Motor neuron (in vitro differentiated cells): ENCODE data around the gene TBC1D2. TPM values are rescaled to one million over a fixed set of nuclear protein-coding genes. Genes with fewer than 3 reads are reported as not detected.
"Not testable (repeated sequence)": the region's sequence is repeated elsewhere in the genome, so short reads cannot be mapped to it uniquely, and the experiment has no call there.

Source experiments
- ATAC-seq, 8 experiments: fragments of 200-7000 bp; cut with Tn5 transposase; replicated peaks in 6 of 8; 2 replicates each; pipeline ENCODE4 v1.8.0; 2021; ENCODE audit warnings: mild to moderate bottlenecking in 8 of 8, moderate library complexity in 8 of 8
- H3K27ac ChIP-seq, 2 donors: fragments of 250-450 bp; sonication (Bioruptor Pico); 2 replicates each; pipeline ENCODE4 v1.9.0; 2021; ENCODE audit warnings: antibody characterized with exemption in 2 of 2, mild to moderate bottlenecking in 2 of 2, moderate library complexity in 1 of 2
- H3K4me1 ChIP-seq, 2 donors: fragments of 250-450 bp; sonication (Bioruptor Pico); replicated peaks in 1 of 2; 2 replicates each; pipeline ENCODE4 v1.6.1; 2021; ENCODE audit warnings: antibody characterized with exemption in 2 of 2, mild to moderate bottlenecking in 2 of 2, moderate library complexity in 1 of 2
- H3K4me3 ChIP-seq, 5 donors: fragments of 250-450 bp; sonication (Bioruptor Pico); 2 replicates each; pipeline ENCODE4 v1.9.0; 2021; ENCODE audit warnings: antibody characterized with exemption in 5 of 5, mild to moderate bottlenecking in 5 of 5, moderate library complexity in 4 of 5
- WGBS, 10 experiments: fragments of 450-650 bp; shearing (Covaris generic); methylation state at CpG; one replicate each; pipeline ENCODE4 v1.0.0; 2022; 5-methylcytosine and 5-hydroxymethylcytosine counted together
- in situ Hi-C, 9 experiments: fragments of 400-800 bp; cut with MboI; loops; one replicate each; pipeline ENCODE4 v1.15.0; 2021; ENCODE audit warnings: low sequenced_read_pairs in 9 of 9, low pct_unique_long_range_greater_than_20kb in 2 of 9; ENCODE audit not compliant: unreplicated experiment in 9 of 9
- total RNA-seq, 8 experiments: library from RNA; unstranded; fragments of 300-600 nt; gene quantifications; 2 replicates each; pipeline versions ENCODE4 v1.2.3 to v1.2.4, GENCODE V29; 2022

TBC1D2 gene
- total RNA-seq, 8 experiments from 2014 or later, result 0.79 to 10.6 (median 2.1) TPM

- 17 to 100% (median 52%) methylated on average over 1 to 4 of the region's 5 CpGs; no CpG with 5 or more reads in 2 of the 10 experiments for WGBS, 10 experiments
- H3K4me1 ChIP-seq, result peaks cover 18 to 29% of the 10 kb centered on the region in 2 donors
- no peak overlapping the region for H3K4me3 ChIP-seq
- in situ Hi-C loops, result no loop called here
- peak in 4 of 8 experiments; percentile 20 to 82 (median 44) for ATAC-seq
- H3K27ac ChIP-seq, result no peak overlapping the region
These were observed 33.4 kb upstream of the TBC1D2 start for GRCh38 chr9:98288881-98289280.

GRCh38 chr9:98287384-98287783 lies 31.9 kb upstream of the TBC1D2 start:
- 77 to 100% (median 94%) methylated on average over 1 to 3 of the region's 4 CpGs; no CpG with 5 or more reads in 3 of the 10 experiments for WGBS, 10 experiments
- in situ Hi-C loops, result no loop called here
- H3K4me1 ChIP-seq, result peaks cover 18 to 29% of the 10 kb centered on the region in 2 donors
- H3K27ac ChIP-seq, result no peak overlapping the region
- peak in 1 of 8 experiments; percentile 25 for ATAC-seq
- no peak overlapping the region for H3K4me3 ChIP-seq

- WGBS, 10 experiments, result 62% methylated on average over 4 of the region's 4 CpGs; no CpG with 5 or more reads in 9 of the 10 experiments
- H3K4me1 ChIP-seq, result peaks cover 23 to 29% of the 10 kb centered on the region in 2 donors
- no peak for ATAC-seq
- in situ Hi-C loops, result no loop called here
- no peak overlapping the region for H3K4me3 ChIP-seq
- H3K27ac ChIP-seq, result no peak overlapping the region
These were observed 30.0 kb upstream of the TBC1D2 start for GRCh38 chr9:98285446-98285845.

- 17 to 100% (median 100%) methylated on average over 1 to 2 of the region's 3 CpGs; no CpG with 5 or more reads in 5 of the 10 experiments for WGBS, 10 experiments
- Histone ChIP-seq H3K4me1 (peaks cover 23 to 26% of the 10 kb centered on the region in 2 donors), H3K27ac (no peak overlapping the region), H3K4me3 (no peak overlapping the region)
- ATAC-seq, result no peak
- in situ Hi-C loops, result no loop called here
These were observed 29.3 kb upstream of the TBC1D2 start for GRCh38 chr9:98284754-98285153.

GRCh38 chr9:98283143-98283542 lies 27.7 kb upstream of the TBC1D2 start:
- in situ Hi-C loops, ATAC-seq, H3K27ac ChIP-seq, H3K4me3 ChIP-seq: not testable (repeated sequence)
- WGBS, 10 experiments, result 0 to 95% (median 69%) methylated on average over 1 to 7 of the region's 7 CpGs; no CpG with 5 or more reads in 2 of the 10 experiments
- peaks cover 10 to 11% of the 10 kb centered on the region in 2 donors for H3K4me1 ChIP-seq

- Histone ChIP-seq H3K4me3 (no peak overlapping the region), H3K27ac (no peak overlapping the region), H3K4me1 (peaks cover 3 to 5% of the 10 kb centered on the region in 2 donors)
- no peak for ATAC-seq
- 56 to 100% (median 95%) methylated on average over 1 of the region's 1 CpG; no CpG with 5 or more reads in 1 of the 10 experiments for WGBS, 10 experiments
- in situ Hi-C loops, result no loop called here
These were observed 25.8 kb upstream of the TBC1D2 start for GRCh38 chr9:98281281-98281680.

- in situ Hi-C loops, result no loop called here
- 0 to 83% (median 36%) methylated on average over 1 to 5 of the region's 6 CpGs; no CpG with 5 or more reads in 2 of the 10 experiments for WGBS, 10 experiments
- Histone ChIP-seq H3K4me3 (no peak overlapping the region), H3K27ac (no peak overlapping the region), H3K4me1 (peaks cover 3 to 5% of the 10 kb centered on the region in 2 donors)
- peak in 5 of 8 experiments; percentile 27 to 96 (median 69) for ATAC-seq
These were observed 25.1 kb upstream of the TBC1D2 start for GRCh38 chr9:98280574-98280973.

- 0 to 100% (median 31%) methylated on average over 1 to 2 of the region's 2 CpGs; no CpG with 5 or more reads in 5 of the 10 experiments for WGBS, 10 experiments
- Histone ChIP-seq H3K4me1 (peaks cover 3 to 5% of the 10 kb centered on the region in 2 donors), H3K27ac (no peak overlapping the region), H3K4me3 (no peak overlapping the region)
- no peak for ATAC-seq
- in situ Hi-C loops, result no loop called here
These were observed 24.7 kb upstream of the TBC1D2 start for GRCh38 chr9:98280162-98280561.

- Histone ChIP-seq H3K4me3 (no peak overlapping the region), H3K27ac (no peak overlapping the region), H3K4me1 (peaks cover 3 to 5% of the 10 kb centered on the region in 2 donors)
- ATAC-seq, result no peak
- WGBS, 10 experiments, result 36 to 90% (median 73%) methylated on average over 2 to 10 of the region's 10 CpGs
- in situ Hi-C loops, result no loop called here
These were observed 21.5 kb upstream of the TBC1D2 start for GRCh38 chr9:98276907-98277469.

GRCh38 chr9:98275159-98275558 lies 19.7 kb upstream of the TBC1D2 start:
- no peak for ATAC-seq
- H3K4me1 ChIP-seq, result peaks cover 3 to 5% of the 10 kb centered on the region in 2 donors
- in situ Hi-C loops, result no loop called here
- WGBS, 10 experiments, result 29 to 100% (median 95%) methylated on average over 1 to 2 of the region's 2 CpGs
- no peak overlapping the region for H3K4me3 ChIP-seq
- no peak overlapping the region for H3K27ac ChIP-seq

- 20 to 100% (median 69%) methylated on average over 1 to 3 of the region's 3 CpGs; no CpG with 5 or more reads in 3 of the 10 experiments for WGBS, 10 experiments
- H3K27ac ChIP-seq, result no peak overlapping the region
- in situ Hi-C loops, result loop anchor here in 5 of 9 experiments (25.0 kb wide), 6 partner anchors 160 to 560 kb away; partner anchors contain the start of genes HEMGN (in 1 of the 5), NANS (in 1 of the 5), TRIM14 (in 1 of the 5) and TRMO (in 1 of the 5)
- ATAC-seq, result peak in 3 of 8 experiments; percentile 23 to 97 (median 95)
- H3K4me3 ChIP-seq, result no peak overlapping the region
- H3K4me1 ChIP-seq, result peaks cover 3 to 5% of the 10 kb centered on the region in 2 donors
These were observed 16.6 kb upstream of the TBC1D2 start for GRCh38 chr9:98272083-98272482.

- Histone ChIP-seq H3K4me3 (no peak overlapping the region), H3K27ac (no peak overlapping the region), H3K4me1 (peaks cover 3 to 5% of the 10 kb centered on the region in 2 donors)
- peak in 6 of 8 experiments; percentile 38 to 79 (median 72) for ATAC-seq
- in situ Hi-C loops, result loop anchor here in 5 of 9 experiments (25.0 kb wide), 6 partner anchors 159 to 559 kb away; partner anchors contain the start of genes HEMGN (in 1 of the 5), NANS (in 1 of the 5), TRIM14 (in 1 of the 5) and TRMO (in 1 of the 5)
- WGBS, 10 experiments, result 0 to 60% (median 40%) methylated on average over 1 to 3 of the region's 3 CpGs; no CpG with 5 or more reads in 5 of the 10 experiments
These were observed 16.0 kb upstream of the TBC1D2 start for GRCh38 chr9:98271479-98271878.

- H3K4me3 ChIP-seq, ATAC-seq: not testable (repeated sequence)
- WGBS, 10 experiments, result 0 to 80% (median 76%) methylated on average over 1 to 6 of the region's 11 CpGs; no CpG with 5 or more reads in 5 of the 10 experiments
These were observed 14.8 kb upstream of the TBC1D2 start for GRCh38 chr9:98270284-98270683.

More at GRCh38 chr9:98270284-98270683, 14.8 kb upstream of the TBC1D2 start:
- in situ Hi-C loops, result loop anchor here in 5 of 9 experiments (25.0 kb wide), 6 partner anchors 158 to 558 kb away; partner anchors contain the start of genes HEMGN (in 1 of the 5), NANS (in 1 of the 5), TRIM14 (in 1 of the 5) and TRMO (in 1 of the 5)
- H3K4me1 ChIP-seq, H3K27ac ChIP-seq: not testable (repeated sequence)
